ENCODE data around the gene CEP152.

CEP152 gene

GRCh38 chr15:48712546-48712945 lies 98.3 kb downstream of the CEP152 start:
- DNase-seq (ENCODE audit: low read depth), result no peak
- in situ Hi-C loops (cut with HindIII; ENCODE audit: low sequenced_read_pairs), result loop anchor here (5.0 kb wide), 1 partner anchor 100 kb away; no protein-coding TSS in a partner anchor
- no peak for TF ChIP-seq CTCF (IDR thresholded peaks at IDR 0.05; ENCODE audit: low read depth, low read length, missing control alignments)
- no peak overlapping the region for H3K4me3 ChIP-seq (ENCODE audit: low read depth, low read length)

- H3K4me3 ChIP-seq (ENCODE audit: low read depth, low read length), result no peak overlapping the region
- in situ Hi-C loops (cut with HindIII; ENCODE audit: low sequenced_read_pairs), result loop anchor here (5.0 kb wide), 1 partner anchor 99 kb away; no protein-coding TSS in a partner anchor
- no peak for TF ChIP-seq CTCF (IDR thresholded peaks at IDR 0.05; ENCODE audit: low read depth, low read length, missing control alignments)
- DNase-seq (ENCODE audit: low read depth), result no peak
These were observed 99.8 kb downstream of the CEP152 start for GRCh38 chr15:48710952-48711495.

- no peak for DNase-seq (ENCODE audit: low read depth)
- no peak overlapping the region for H3K4me3 ChIP-seq (ENCODE audit: low read depth, low read length)
- in situ Hi-C loops (cut with HindIII; ENCODE audit: low sequenced_read_pairs), result no loop called here
- TF ChIP-seq CTCF (IDR thresholded peaks at IDR 0.05; ENCODE audit: low read depth, low read length, missing control alignments), result no peak
These were observed 102.2 kb downstream of the CEP152 start for GRCh38 chr15:48708641-48709040.

GRCh38 chr15:48705381-48705780 lies 105.5 kb downstream of the CEP152 start:
- in situ Hi-C loops (cut with HindIII; ENCODE audit: low sequenced_read_pairs), result no loop called here
- no peak for DNase-seq (ENCODE audit: low read depth)
- no peak overlapping the region for H3K4me3 ChIP-seq (ENCODE audit: low read depth, low read length)
- TF ChIP-seq CTCF (IDR thresholded peaks at IDR 0.05; ENCODE audit: low read depth, low read length, missing control alignments), result no peak

GRCh38 chr15:48703544-48703943 lies 107.3 kb downstream of the CEP152 start:
- TF ChIP-seq CTCF (IDR thresholded peaks at IDR 0.05; ENCODE audit: low read depth, low read length, missing control alignments), result no peak
- in situ Hi-C loops (cut with HindIII; ENCODE audit: low sequenced_read_pairs), result no loop called here
- no peak for DNase-seq (ENCODE audit: low read depth)
- no peak overlapping the region for H3K4me3 ChIP-seq (ENCODE audit: low read depth, low read length)

GRCh38 chr15:48702569-48703236 lies 108.2 kb downstream of the CEP152 start:
- H3K4me3 ChIP-seq (ENCODE audit: low read depth, low read length), result no peak overlapping the region
- no peak for TF ChIP-seq CTCF (IDR thresholded peaks at IDR 0.05; ENCODE audit: low read depth, low read length, missing control alignments)
- no peak for DNase-seq (ENCODE audit: low read depth)
- in situ Hi-C loops (cut with HindIII; ENCODE audit: low sequenced_read_pairs), result no loop called here

Data from astrocyte of the cerebellum (primary cell).